GM18858 (cell line): ENCODE data around the gene LDLR.
"Not testable (repeated sequence)": the region's sequence is repeated elsewhere in the genome, so short reads cannot be mapped to it uniquely, and the experiment has no call there.

Experiments used
- ATAC-seq: cut with Tn5 transposase; IDR thresholded peaks from one replicate; pipeline ENCODE4 v1.9.1; 2021; ENCODE audit not compliant: unreplicated experiment

Gene LDLR

GRCh38 chr19:11138601-11139300 is 49.5 kb downstream of the LDLR start:
- no peak for ATAC-seq

- not testable (repeated sequence) for ATAC-seq
Observed at GRCh38 chr19:11140023-11140538, 50.8 kb downstream of the LDLR start.

- no peak for ATAC-seq
Observed at GRCh38 chr19:11140896-11141295, 51.6 kb downstream of the LDLR start.

GRCh38 chr19:11141937-11142527 is 52.8 kb downstream of the LDLR start:
- ATAC-seq, result no peak

- no peak for ATAC-seq
Observed at GRCh38 chr19:11142528-11143171, 53.4 kb downstream of the LDLR start.

GRCh38 chr19:11145536-11145924 is 56.3 kb downstream of the LDLR start:
- no peak for ATAC-seq

GRCh38 chr19:11148001-11148400 is 58.7 kb downstream of the LDLR start:
- ATAC-seq, result no peak

GRCh38 chr19:11151181-11151580 is 61.9 kb downstream of the LDLR start:
- ATAC-seq, result no peak

- no peak for ATAC-seq
Observed at GRCh38 chr19:11152318-11153062, 63.2 kb downstream of the LDLR start.

- no peak for ATAC-seq
Observed at GRCh38 chr19:11154683-11155047, 65.4 kb downstream of the LDLR start.

- ATAC-seq, result peak; percentile 92
Observed at GRCh38 chr19:11155373-11156120, 66.3 kb downstream of the LDLR start, which contains the start of gene SPC24. Gene SPC24, minus strand, starts transcription at chr19:11155782. Its CDS starts 6 bp downstream, at chr19:11155776.

- ATAC-seq, result no peak
Observed at GRCh38 chr19:11159598-11160439, 70.6 kb downstream of the LDLR start.

GRCh38 chr19:11160440-11160768 is 71.1 kb downstream of the LDLR start:
- ATAC-seq, result not testable (repeated sequence)

- ATAC-seq, result no peak
Observed at GRCh38 chr19:11164296-11164695, 75.0 kb downstream of the LDLR start.

GRCh38 chr19:11164879-11165406 is 75.7 kb downstream of the LDLR start:
- no peak for ATAC-seq

- no peak for ATAC-seq
Observed at GRCh38 chr19:11165486-11166030, 76.3 kb downstream of the LDLR start.

GRCh38 chr19:11166281-11167142 is 77.2 kb downstream of the LDLR start:
- no peak for ATAC-seq

- no peak for ATAC-seq
Observed at GRCh38 chr19:11168568-11168967, 79.3 kb downstream of the LDLR start.
